HCT116 (cell line): ENCODE measurements around the gene NEDD4L. TPM values are rescaled to one million over a fixed set of nuclear protein-coding genes. Genes with fewer than 3 reads are reported as not detected.

Experiments
- ATAC-seq: fragments of 200-7000 bp; cut with Tn5 transposase; 2 replicates; pipeline ENCODE4 v1.9.1; 2020; ENCODE audit warnings: mild to moderate bottlenecking, moderate library complexity
- BruUV-seq: library from RNA; stranded (reverse); fragments of 400-500 nt; replicated peaks from 2 replicates; lab custom pipeline; 2021; lab: Mats Ljungman, UMichigan
- CTCF ChIA-PET: fragments of 300-600 bp; sonication (Branson Sonifier 250); formaldehyde crosslinking; loops from one replicate; lab custom pipeline; 2021; ENCODE audit warnings: antibody characterized with exemption; lab: Charles Lee
- POLR2A ChIA-PET: fragments of 300-600, 350-600 bp; sonication (Branson Sonifier 250); formaldehyde crosslinking; loops from one replicate; lab custom pipeline; 2021; ENCODE audit warnings: antibody characterized with exemption; lab: Charles Lee
- RAD21 ChIA-PET, 2 experiments: fragments of 300-600 bp; sonication (Branson Sonifier 250); formaldehyde crosslinking; loops; one replicate each; lab custom pipeline; 2023; ENCODE audit warnings: low total read pairs in 2 of 2; ENCODE audit not compliant: uncharacterized antibody in 2 of 2, unreplicated experiment in 2 of 2, low non-redundant PET in 1 of 2; lab: Charles Lee
- DNase-seq: peaks from one replicate; pipeline ENCODE4 v3.0.0-alpha.2; 2010; ENCODE audit warnings: low read depth, low spot score
- H2AFZ ChIP-seq: fragments of 200-600 bp; shearing (Covaris generic), sonication (generic); 2 replicates; pipeline ENCODE4 v1.6.1; 2017; ENCODE audit warnings: low read depth, mixed run types, mixed read lengths, antibody characterized with exemption, low read length; ENCODE audit not compliant: poor library complexity, severe bottlenecking
- H3K27ac ChIP-seq: 2 replicates; pipeline ENCODE4 v1.5.1; 2012; ENCODE audit warnings: low read depth, low read length
- H3K27me3 ChIP-seq: fragments of 200-600 bp; sonication (generic); 2 replicates; pipeline ENCODE4 v1.6.1; 2016; ENCODE audit warnings: mixed run types, low read length, mixed read lengths; ENCODE audit not compliant: insufficient read depth
- H3K36me3 ChIP-seq, 2 experiments: fragments of 200-500 bp in 1 of 2; fragments of 200-600 bp in 1 of 2; sonication (Bioruptor generic) in 1 of 2; sonication (generic) in 1 of 2; 2 replicates each; pipeline versions ENCODE4 v1.5.1 to v1.6.1; 2014 to 2016; ENCODE audit warnings: low read length in 2 of 2, inconsistent platforms in 1 of 2, mixed read lengths in 1 of 2, mixed run types in 1 of 2; ENCODE audit not compliant: insufficient read depth in 2 of 2, control insufficient read depth in 1 of 2
- H3K4me1 ChIP-seq, 2 experiments: fragments of 200-600 bp in 1 of 2; sonication (generic) in 1 of 2; 2 replicates each; pipeline versions ENCODE4 v1.5.1 to v1.6.1; 2012 to 2017; ENCODE audit warnings: low read length in 2 of 2, inconsistent platforms in 1 of 2, mild to moderate bottlenecking in 1 of 2, mixed read lengths in 1 of 2, mixed run types in 1 of 2, moderate library complexity in 1 of 2; ENCODE audit not compliant: insufficient read depth in 2 of 2, control insufficient read depth in 1 of 2
- H3K4me2 ChIP-seq: fragments of 200-600 bp; sonication (generic); 2 replicates; pipeline ENCODE4 v1.6.1; 2017; ENCODE audit warnings: mixed run types, low read length, mixed read lengths
- H3K4me3 ChIP-seq, 2 experiments: fragments of 200-600 bp in 1 of 2; sonication (generic) in 1 of 2; replicated peaks in 1 of 2; 2 replicates each; pipeline ENCODE4 v1.5.1; 2011 to 2016; ENCODE audit warnings: low read length in 2 of 2, control low read depth in 1 of 2, low read depth in 1 of 2, mild to moderate bottlenecking in 1 of 2, mixed read lengths in 1 of 2, mixed run types in 1 of 2
- H3K79me2 ChIP-seq: fragments of 200-600 bp; sonication (generic); 2 replicates; pipeline ENCODE4 v1.6.1; 2017; ENCODE audit warnings: mild to moderate bottlenecking, mixed run types, low read length, moderate library complexity, mixed read lengths; ENCODE audit not compliant: insufficient read depth
- H3K9ac ChIP-seq: fragments of 200-600 bp; sonication (generic); 2 replicates; pipeline ENCODE4 v1.6.1; 2016; ENCODE audit warnings: low read length, mixed read lengths
- H3K9me2 ChIP-seq: fragments of 200-600 bp; sonication (generic), shearing (Covaris generic); 2 replicates; pipeline ENCODE4 v1.6.1; 2017; ENCODE audit warnings: mixed run types, mild to moderate bottlenecking, moderate library complexity; ENCODE audit not compliant: insufficient read depth
- H3K9me3 ChIP-seq, 2 experiments: fragments of 200-500 bp in 1 of 2; fragments of 200-600 bp in 1 of 2; sonication (Bioruptor generic) in 1 of 2; sonication (generic) in 1 of 2; 2 replicates each; pipeline ENCODE4 v1.6.1; 2014 to 2017; ENCODE audit warnings: low read length in 2 of 2, mixed read lengths in 2 of 2, inconsistent platforms in 1 of 2, low read depth in 1 of 2, mild to moderate bottlenecking in 1 of 2, mixed run types in 1 of 2, moderate library complexity in 1 of 2; ENCODE audit not compliant: control insufficient read depth in 1 of 2, insufficient read depth in 1 of 2
- H4K20me1 ChIP-seq: fragments of 200-600 bp; sonication (generic), shearing (Covaris generic); 2 replicates; pipeline ENCODE4 v1.6.1; 2017; ENCODE audit warnings: mixed run types, mild to moderate bottlenecking, moderate library complexity; ENCODE audit not compliant: insufficient read depth
- ATF3 ChIP-seq: IDR thresholded peaks from 2 replicates; pipeline ENCODE4 v1.6.1; 2012
- ELF1 ChIP-seq: IDR thresholded peaks from 2 replicates; pipeline ENCODE4 v1.6.1; 2012; ENCODE audit warnings: low read depth, borderline replicate concordance
- EZH2 ChIP-seq: fragments of 200-600 bp; sonication (generic); IDR thresholded peaks from 2 replicates; pipeline ENCODE4 v1.6.1; 2017; ENCODE audit warnings: antibody characterized with exemption, mixed run types
- EZH2phosphoT487 ChIP-seq: fragments of 200-600 bp; IDR thresholded peaks from 2 replicates; pipeline ENCODE4 v1.6.1; 2018; ENCODE audit warnings: antibody characterized with exemption, borderline replicate concordance
- FOSL1 ChIP-seq: IDR thresholded peaks from 2 replicates; pipeline ENCODE4 v1.6.1; 2012; ENCODE audit warnings: low read depth
- POLR2A ChIP-seq: IDR thresholded peaks from 2 replicates; pipeline ENCODE4 v1.7.0; 2011; ENCODE audit warnings: borderline replicate concordance; ENCODE audit not compliant: insufficient read depth, insufficient read length; ENCODE audit errors: extremely low read depth
- RAD21 ChIP-seq: IDR thresholded peaks from 2 replicates; pipeline ENCODE4 v1.6.1; 2012; ENCODE audit warnings: low read depth, mild to moderate bottlenecking
- REST ChIP-seq: IDR thresholded peaks from 2 replicates; pipeline ENCODE4 v1.6.1; 2012; ENCODE audit warnings: low read depth
- SIN3A ChIP-seq: IDR thresholded peaks from 2 replicates; pipeline ENCODE4 v1.6.1; 2012; ENCODE audit warnings: low read depth
- SP1 ChIP-seq: IDR thresholded peaks from 2 replicates; pipeline ENCODE4 v1.6.1; 2012; ENCODE audit warnings: low read depth
- YY1 ChIP-seq: IDR thresholded peaks from 2 replicates; pipeline ENCODE4 v1.6.1; 2011; ENCODE audit warnings: low read length, low read depth, moderate library complexity, mild to moderate bottlenecking; ENCODE audit not compliant: insufficient replicate concordance; ENCODE audit errors: extremely low read depth
- ZBTB33 ChIP-seq: IDR thresholded peaks from 2 replicates; pipeline ENCODE4 v1.6.1; 2011; ENCODE audit warnings: mild to moderate bottlenecking, low read length, moderate library complexity; ENCODE audit not compliant: insufficient replicate concordance; ENCODE audit errors: extremely low read depth
- ZFX ChIP-seq: fragments of 450-650 bp; IDR thresholded peaks from 2 replicates; pipeline ENCODE4 v1.6.1; 2017
- ZNF274 ChIP-seq: fragments of 200-500 bp; sonication (Bioruptor generic); IDR thresholded peaks from 2 replicates; pipeline ENCODE4 v1.6.1; 2014; ENCODE audit warnings: mild to moderate bottlenecking, low read depth, low read length, inconsistent platforms
- intact Hi-C: fragments of 100-400 bp; cut with micrococcal nuclease; formaldehyde crosslinking; loops from 2 replicates; pipeline ENCODE4 v1.10.0; 2022
- total RNA-seq: library from RNA; stranded (reverse); gene quantifications from one replicate; pipeline ENCODE4 v1.2.1, GENCODE V29; 2021; ENCODE audit not compliant: unreplicated experiment

Gene NEDD4L
- total RNA-seq, 1 experiment from 2014 or later = 41.5 TPM

GRCh38 chr18:58026395-58026794, 17.6 kb upstream of the NEDD4L start:
- Histone ChIP-seq H3K27ac (no peak overlapping the region), H3K9me3 (no peaks in the 10 kb centered on the region), H3K4me2 (no peak overlapping the region), H3K9me2 (no peaks in the 10 kb centered on the region), H3K79me2 (no peaks in the 10 kb centered on the region), H3K4me3 (no peak overlapping the region), H3K4me1 (no peaks in the 10 kb centered on the region), H3K27me3 (no peaks in the 10 kb centered on the region), H4K20me1 (no peaks in the 10 kb centered on the region), H3K36me3 (no peaks in the 10 kb centered on the region), H2AFZ (no peak overlapping the region), H3K9ac (no peak overlapping the region)
- CTCF ChIA-PET = interaction anchor here (1.9 kb wide), 1 partner anchor 17 kb away, joined by 5 read pairs; the partner anchor contains the start of gene NEDD4L
- POLR2A ChIA-PET = no interaction called here
- ATAC-seq (no peak), DNase-seq (no peak)
- RAD21 ChIA-PET = no interaction called here
- intact Hi-C loops = no loop called here
- no TSS peak for BruUV-seq
- no peak for TF ChIP-seq ZFX
- no peak for TF ChIP-seq FOSL1
- TF ChIP-seq RAD21 = no peak
- no peak for TF ChIP-seq POLR2A
- TF ChIP-seq ATF3 = no peak
- TF ChIP-seq ELF1 = no peak
- no peak for TF ChIP-seq REST
- no peak for TF ChIP-seq SIN3A
- no peak for TF ChIP-seq SP1
- TF ChIP-seq EZH2phosphoT487 = no peak
- TF ChIP-seq ZBTB33 = no peak
- no peak for TF ChIP-seq YY1
- no peak for TF ChIP-seq ZNF274
- no peak for TF ChIP-seq EZH2
